GM12878 (cell line): ENCODE data around the gene ZNF467. TPM values are rescaled to one million over a fixed set of nuclear protein-coding genes. Genes with fewer than 3 reads are reported as not detected.

Experiments
- LARP7 ChIP-seq: fragments of 450-650 bp; IDR thresholded peaks from 2 replicates; pipeline ENCODE4 v1.6.1; 2017; ENCODE audit warnings: mild to moderate bottlenecking
- PBX3 ChIP-seq: IDR thresholded peaks from 2 replicates; pipeline ENCODE4 v1.6.1; 2011; ENCODE audit warnings: mild to moderate bottlenecking, low read depth, low read length, moderate library complexity; ENCODE audit not compliant: insufficient replicate concordance
- ZNF592 ChIP-seq: fragments of 450-650 bp; IDR thresholded peaks from 2 replicates; pipeline ENCODE4 v1.6.1; 2017; ENCODE audit warnings: mild to moderate bottlenecking, moderate library complexity
- polyA plus RNA-seq, 11 experiments: library from polyadenylated mRNA; depleted of rRNA in 4 of 11; unstranded in 6 of 11; stranded (reverse) in 5 of 11; fragments of >200 nt; fragmentation: Nextera tagmentation in 4 of 11; fragmentation: Illumina TruSeq in 1 of 11; extraction: Ambion mirVana in 4 of 11; extraction: Trizol in 1 of 11; gene quantifications; 1 replicate in 1 of 11; 2 replicates in 10 of 11; pipeline versions ENCODE4 v1.2.1 to v1.2.3, GENCODE V29; 2011 to 2016; ENCODE audit warnings: inconsistent platforms in 2 of 11, missing spikeins in 2 of 11, low read depth in 1 of 11
- total RNA-seq, 4 experiments: library from RNA; depleted of rRNA in 3 of 4; stranded (reverse); fragments of >200 nt in 3 of 4; fragmentation: Illumina TruSeq in 1 of 4; extraction: Trizol in 1 of 4; gene quantifications; 2 replicates each; pipeline versions ENCODE4 v1.2.1 to v1.2.3, GENCODE V29; 2013 to 2021

Gene ZNF467
- total and polyA plus RNA-seq, 10 of the 15 experiments (the other 5 are each of a cell fraction or from before 2014, with no cell fraction given): not detected

GRCh38 chr7:149750122-149750845 is 23.1 kb downstream of the ZNF467 start (continued):
- no peak for TF ChIP-seq ZNF592
- no peak for TF ChIP-seq LARP7
- TF ChIP-seq PBX3: no peak
